Measurements from ENCODE around the gene CNTNAP5. TPM values are rescaled to one million over a fixed set of nuclear protein-coding genes. Genes with fewer than 3 reads are reported as not detected.

The CNTNAP5 gene
- under 1 TPM in 1 of 2 donors, not detected in 1; 0.11 TPM for total RNA-seq

GRCh38 chr2:124025171-124025580, at the start of gene CNTNAP5:
Gene CNTNAP5, plus strand, starts transcription at chr2:124025287. Its CDS starts 364 bp downstream, at chr2:124025651.
- Histone ChIP-seq H3K36me3 (no peaks in the 10 kb centered on the region), H3K4me3 (no peak within 1 kb of the TSS), H3K27me3 (replicated peaks; ENCODE audit: insufficient read depth) (peaks cover 6% of the 10 kb centered on the region), H3K4me1 (replicated peaks) (no peaks in the 10 kb centered on the region), H3K9me3 (no peaks in the 10 kb centered on the region), H3K27ac (no peak within 1 kb of the TSS)
- 1% methylated on average over 36 of the region's 37 CpGs for WGBS
- DNase-seq (ENCODE audit: low spot score) = no peak
- no peak for TF ChIP-seq POLR2A (IDR thresholded peaks at IDR 0.05)
- TF ChIP-seq POLR2AphosphoS5 (IDR thresholded peaks at IDR 0.05) = no peak
- no peak for TF ChIP-seq CTCF (IDR thresholded peaks at IDR 0.05)
- intact Hi-C loops (cut with DNase I) = no loop called here

GRCh38 chr2:123976054-123976648, 48.9 kb upstream of the CNTNAP5 start:
- Histone ChIP-seq H3K4me3 (no peak overlapping the region), H3K4me1 (replicated peaks) (no peaks in the 10 kb centered on the region)
- intact Hi-C loops (cut with DNase I) = no loop called here

GRCh38 chr2:123993728-123994323, 31.3 kb upstream of the CNTNAP5 start:
- intact Hi-C loops (cut with DNase I) = no loop called here
- H3K27ac ChIP-seq = no peak overlapping the region
- no peak for DNase-seq (ENCODE audit: low spot score)
- H3K4me1 ChIP-seq (replicated peaks) = no peaks in the 10 kb centered on the region
- WGBS = 37% methylated on average over 8 of the region's 8 CpGs
- TF ChIP-seq POLR2A (IDR thresholded peaks at IDR 0.05) (no peak), CTCF (IDR thresholded peaks at IDR 0.05) (peak in 3 of 4 experiments; percentile 22 to 40 (median 36)), POLR2AphosphoS5 (IDR thresholded peaks at IDR 0.05) (no peak)
- no peaks in the 10 kb centered on the region for H3K36me3 ChIP-seq
- no peaks in the 10 kb centered on the region for H3K9me3 ChIP-seq
- H3K4me3 ChIP-seq = no peak overlapping the region
- H3K27me3 ChIP-seq (replicated peaks; ENCODE audit: insufficient read depth) = no peaks in the 10 kb centered on the region

More at GRCh38 chr2:123976054-123976648, 48.9 kb upstream of the CNTNAP5 start:
- no peaks in the 10 kb centered on the region for H3K36me3 ChIP-seq
- DNase-seq (ENCODE audit: low spot score) = no peak
- no peaks in the 10 kb centered on the region for H3K9me3 ChIP-seq
- no peak overlapping the region for H3K27ac ChIP-seq
- H3K27me3 ChIP-seq (replicated peaks; ENCODE audit: insufficient read depth) = no peaks in the 10 kb centered on the region
- WGBS = 82% methylated on average over 4 of the region's 4 CpGs
- TF ChIP-seq POLR2A (IDR thresholded peaks at IDR 0.05) (no peak), POLR2AphosphoS5 (IDR thresholded peaks at IDR 0.05) (no peak), CTCF (IDR thresholded peaks at IDR 0.05) (no peak)

- intact Hi-C loops (cut with DNase I) = no loop called here
- Histone ChIP-seq H3K27me3 (replicated peaks; ENCODE audit: insufficient read depth) (no peaks in the 10 kb centered on the region), H3K27ac (no peak overlapping the region), H3K36me3 (no peaks in the 10 kb centered on the region), H3K4me3 (no peak overlapping the region), H3K4me1 (replicated peaks) (no peaks in the 10 kb centered on the region), H3K9me3 (no peaks in the 10 kb centered on the region)
- WGBS = 83% methylated on average over 2 of the region's 2 CpGs
- no peak for DNase-seq (ENCODE audit: low spot score)
- TF ChIP-seq POLR2AphosphoS5 (IDR thresholded peaks at IDR 0.05) (no peak), POLR2A (IDR thresholded peaks at IDR 0.05) (no peak), CTCF (IDR thresholded peaks at IDR 0.05) (no peak)
Observed at GRCh38 chr2:123999681-124000080, 25.4 kb upstream of the CNTNAP5 start.
